Nephron progenitor cell (in vitro differentiated cells): Measurements from ENCODE around the gene SMCHD1.
"Not testable (repeated sequence)": the region's sequence is repeated elsewhere in the genome, so short reads cannot be mapped to it uniquely, and the experiment has no call there.

Experiments used
- DNase-seq: peaks from one replicate; pipeline ENCODE4 v3.0.0; 2021
- H3K27ac Mint-ChIP-seq: 2 replicates; pipeline ENCODE4 v1.8.0; 2021; ENCODE audit warnings: mild to moderate bottlenecking, moderate library complexity, mixed read lengths
- H3K27me3 Mint-ChIP-seq: 2 replicates; pipeline ENCODE4 v1.8.0; 2021; ENCODE audit warnings: mild to moderate bottlenecking, low read depth, mixed read lengths; ENCODE audit not compliant: poor library complexity
- H3K36me3 Mint-ChIP-seq: 2 replicates; pipeline ENCODE4 v1.8.0; 2021; ENCODE audit warnings: low read depth, mixed read lengths
- H3K4me1 Mint-ChIP-seq: 2 replicates; pipeline ENCODE4 v1.8.0; 2021; ENCODE audit warnings: mixed read lengths
- H3K4me3 Mint-ChIP-seq: 2 replicates; pipeline ENCODE4 v1.8.0; 2021; ENCODE audit warnings: mild to moderate bottlenecking, moderate library complexity, mixed read lengths
- H3K9me3 Mint-ChIP-seq: 2 replicates; pipeline ENCODE4 v1.8.0; 2021; ENCODE audit warnings: mild to moderate bottlenecking, moderate library complexity, mixed read lengths
- TF ChIP-seq, protein P1 (sequence below): fragments of 200-600 bp; sonication (generic); IDR thresholded peaks from 2 replicates; pipeline ENCODE4 v1.5.0; 2021; ENCODE audit warnings: antibody characterized with exemption

The SMCHD1 gene

DNA sequence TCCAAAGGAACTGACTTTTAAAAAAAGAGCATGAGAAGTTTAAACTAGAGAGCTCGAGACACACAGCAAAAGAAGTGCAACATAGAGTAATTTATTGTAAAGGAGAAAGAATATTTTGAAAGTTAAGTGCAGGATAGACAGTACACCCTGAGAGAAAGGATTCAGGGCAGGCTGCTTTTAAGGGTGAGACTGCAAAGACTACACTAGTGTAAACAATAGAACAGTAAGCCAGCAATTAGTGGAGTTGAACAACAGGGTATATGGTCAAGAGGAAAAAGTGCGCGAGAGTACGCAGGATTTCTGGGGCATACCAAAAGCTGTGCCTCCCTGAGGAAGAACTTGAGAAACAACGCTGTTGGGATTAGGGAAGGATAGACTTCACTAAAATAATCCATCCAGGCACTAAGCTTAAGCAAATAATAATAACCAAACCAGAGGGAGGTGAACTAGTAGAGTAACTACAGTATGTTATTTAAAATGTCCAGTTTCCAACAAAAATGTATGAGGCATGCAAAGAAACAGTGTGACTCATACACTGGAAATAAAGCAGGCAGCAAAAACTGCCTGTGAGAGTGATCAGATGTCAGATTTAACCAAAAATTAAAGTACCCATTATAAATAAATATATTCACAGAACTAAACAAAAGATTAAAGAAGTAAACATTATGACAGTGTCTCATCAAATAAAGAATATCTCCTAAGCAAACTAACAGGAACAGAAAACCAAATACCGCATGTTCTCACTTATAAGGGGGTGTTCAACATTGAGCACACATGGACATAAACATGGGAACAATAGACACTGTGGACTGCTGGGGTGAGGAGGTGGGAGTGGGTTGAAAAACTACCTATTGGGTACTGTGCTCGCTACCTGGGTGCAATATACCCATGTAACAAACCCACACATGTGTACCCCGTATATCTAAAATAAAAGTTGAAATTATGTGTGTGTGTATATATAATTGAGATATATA, 150.7 kb downstream of the SMCHD1 start:
- DNase-seq: no peak
- Mint-ChIP-seq H3K9me3 (peaks cover 19% of the 10 kb centered on the region), H3K36me3 (peaks cover 16% of the 10 kb centered on the region), H3K4me1 (peaks cover 5% of the 10 kb centered on the region), H3K27me3 (no peaks in the 10 kb centered on the region), H3K4me3 (no peak overlapping the region), H3K27ac (no peak overlapping the region)
- TF ChIP-seq, protein P1, sequence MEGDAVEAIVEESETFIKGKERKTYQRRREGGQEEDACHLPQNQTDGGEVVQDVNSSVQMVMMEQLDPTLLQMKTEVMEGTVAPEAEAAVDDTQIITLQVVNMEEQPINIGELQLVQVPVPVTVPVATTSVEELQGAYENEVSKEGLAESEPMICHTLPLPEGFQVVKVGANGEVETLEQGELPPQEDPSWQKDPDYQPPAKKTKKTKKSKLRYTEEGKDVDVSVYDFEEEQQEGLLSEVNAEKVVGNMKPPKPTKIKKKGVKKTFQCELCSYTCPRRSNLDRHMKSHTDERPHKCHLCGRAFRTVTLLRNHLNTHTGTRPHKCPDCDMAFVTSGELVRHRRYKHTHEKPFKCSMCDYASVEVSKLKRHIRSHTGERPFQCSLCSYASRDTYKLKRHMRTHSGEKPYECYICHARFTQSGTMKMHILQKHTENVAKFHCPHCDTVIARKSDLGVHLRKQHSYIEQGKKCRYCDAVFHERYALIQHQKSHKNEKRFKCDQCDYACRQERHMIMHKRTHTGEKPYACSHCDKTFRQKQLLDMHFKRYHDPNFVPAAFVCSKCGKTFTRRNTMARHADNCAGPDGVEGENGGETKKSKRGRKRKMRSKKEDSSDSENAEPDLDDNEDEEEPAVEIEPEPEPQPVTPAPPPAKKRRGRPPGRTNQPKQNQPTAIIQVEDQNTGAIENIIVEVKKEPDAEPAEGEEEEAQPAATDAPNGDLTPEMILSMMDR: no peak

GRCh38 chr18:2808640-2809039, 153.1 kb downstream of the SMCHD1 start:
- not testable (repeated sequence) for H3K4me3 Mint-ChIP-seq, DNase-seq

DNA sequence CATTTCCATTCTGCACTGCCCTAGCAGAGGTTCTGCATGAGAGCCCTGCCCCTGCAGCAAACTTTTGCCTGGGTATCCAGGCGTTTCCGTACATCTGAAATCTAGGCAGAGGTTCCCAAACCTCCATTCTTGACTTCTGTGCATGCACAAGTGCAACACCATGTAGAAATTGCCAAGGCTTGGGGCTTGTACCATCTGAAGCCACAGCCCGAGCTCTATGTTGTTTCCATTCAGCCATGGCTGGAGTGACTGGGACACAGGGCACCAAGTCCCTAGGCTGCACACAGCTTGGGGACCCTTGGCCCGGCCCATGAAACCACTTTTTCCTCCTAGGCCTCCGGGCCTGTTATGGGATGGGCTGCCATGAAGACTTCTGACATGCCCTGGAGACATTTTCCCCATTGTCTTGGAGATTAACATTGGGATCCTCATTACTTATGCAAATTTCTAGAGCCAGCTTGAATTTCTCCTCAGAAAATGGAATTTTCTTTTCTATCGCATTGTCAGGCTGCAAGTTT, 154.2 kb downstream of the SMCHD1 start:
- H3K9me3 Mint-ChIP-seq: peaks cover 53% of the 10 kb centered on the region
- not testable (repeated sequence) for H3K27ac Mint-ChIP-seq, H3K4me3 Mint-ChIP-seq

More at GRCh38 chr18:2808640-2809039, 153.1 kb downstream of the SMCHD1 start:
- H3K4me1 Mint-ChIP-seq, H3K27ac Mint-ChIP-seq, H3K27me3 Mint-ChIP-seq: not testable (repeated sequence)
- peaks cover 12% of the 10 kb centered on the region for H3K36me3 Mint-ChIP-seq
- H3K9me3 Mint-ChIP-seq: peaks cover 43% of the 10 kb centered on the region

DNA sequence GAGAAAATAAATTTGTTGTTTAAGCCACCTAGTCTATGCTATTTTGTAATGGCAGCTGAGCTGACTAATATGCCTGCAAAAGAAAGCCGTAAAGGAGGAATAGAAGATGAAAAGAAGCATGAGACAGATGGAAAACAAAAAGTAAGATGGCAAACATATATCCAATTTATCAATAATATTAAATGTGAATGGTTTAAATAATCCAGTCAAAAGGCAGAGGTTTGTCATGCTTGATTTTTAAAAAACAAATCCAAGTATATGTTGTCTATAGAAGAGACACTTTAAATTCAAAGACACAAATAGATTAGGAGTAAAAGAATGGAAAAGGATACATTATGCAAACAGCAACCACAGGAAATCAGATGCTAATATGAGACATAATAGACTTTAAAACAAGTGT, 155.9 kb downstream of the SMCHD1 start:
- Mint-ChIP-seq H3K9me3 (peaks cover 67% of the 10 kb centered on the region), H3K27ac (no peak overlapping the region), H3K27me3 (peaks cover 5% of the 10 kb centered on the region), H3K4me1 (peaks cover 5% of the 10 kb centered on the region), H3K36me3 (peaks cover 23% of the 10 kb centered on the region), H3K4me3 (no peak overlapping the region)
- DNase-seq: no peak
- TF ChIP-seq, protein P1: no peak

More for the DNA sequence above, 154.2 kb downstream of the SMCHD1 start:
- not testable (repeated sequence) for DNase-seq, H3K4me1 Mint-ChIP-seq, H3K27me3 Mint-ChIP-seq
- H3K36me3 Mint-ChIP-seq: peaks cover 18% of the 10 kb centered on the region

GRCh38 chr18:2814928-2815327, 159.4 kb downstream of the SMCHD1 start:
- Mint-ChIP-seq H3K4me1 (no peaks in the 10 kb centered on the region), H3K36me3 (peaks cover 17% of the 10 kb centered on the region), H3K9me3 (peaks cover 83% of the 10 kb centered on the region), H3K4me3 (no peak overlapping the region), H3K27me3 (peaks cover 5% of the 10 kb centered on the region), H3K27ac (no peak overlapping the region)
- TF ChIP-seq, protein P1: no peak
- no peak for DNase-seq

DNA sequence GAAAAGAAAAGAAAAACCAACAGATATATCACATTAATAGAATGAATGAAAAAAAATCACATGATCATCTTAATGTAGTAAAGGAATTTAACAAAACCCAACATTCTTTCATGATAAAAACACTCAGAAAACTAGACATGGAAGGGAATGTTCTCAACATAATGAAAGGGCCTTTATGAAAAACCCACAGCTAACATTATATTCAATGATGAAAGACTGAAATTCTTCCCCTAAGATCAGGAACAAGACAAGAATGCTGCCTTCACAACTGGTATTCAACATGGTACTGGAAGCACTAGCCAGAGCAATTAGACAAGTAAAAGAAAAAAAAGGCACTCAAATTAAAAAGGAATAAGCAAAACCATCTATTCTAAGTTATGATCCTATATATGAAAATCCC, 162.8 kb downstream of the SMCHD1 start:
- peaks cover 8% of the 10 kb centered on the region for H3K27me3 Mint-ChIP-seq
- no peaks in the 10 kb centered on the region for H3K4me1 Mint-ChIP-seq
- no peak overlapping the region for H3K4me3 Mint-ChIP-seq
- no peak for DNase-seq
- H3K36me3 Mint-ChIP-seq: peaks cover 11% of the 10 kb centered on the region
- H3K27ac Mint-ChIP-seq: no peak overlapping the region
- H3K9me3 Mint-ChIP-seq: peaks cover 53% of the 10 kb centered on the region
- TF ChIP-seq, protein P1: no peak
